ENCODE measurements around the gene TMEM150C.
"Not testable (repeated sequence)": the region's sequence is repeated elsewhere in the genome, so short reads cannot be mapped to it uniquely, and the experiment has no call there.

The TMEM150C gene

DNA sequence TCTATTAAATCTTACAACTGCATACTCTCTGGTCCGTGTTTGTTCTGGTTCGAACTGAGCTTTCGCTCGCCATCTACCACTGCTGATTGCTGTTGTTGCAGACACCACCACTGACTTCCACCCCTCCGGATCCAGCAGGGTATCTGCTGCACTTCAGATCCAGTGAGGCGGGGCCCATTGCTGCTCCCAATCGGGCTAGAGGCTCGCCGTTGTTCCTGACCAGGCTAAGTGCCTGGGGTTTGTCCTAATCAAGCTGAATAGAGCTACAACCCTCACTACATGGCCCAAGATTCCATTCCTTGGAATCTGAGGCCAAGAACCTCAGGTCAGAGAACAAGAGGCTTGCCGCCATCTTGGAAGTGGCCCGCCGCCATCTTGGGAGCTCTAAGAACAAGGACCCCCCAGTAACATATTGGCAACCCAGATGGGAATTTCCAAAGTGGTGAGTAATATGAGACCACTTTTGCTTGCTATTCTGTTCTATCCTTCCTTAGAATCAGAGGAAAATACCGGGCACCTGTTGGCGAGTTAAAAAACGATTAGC is 88.1 kb downstream of the TMEM150C start:
- DNase-seq (ENCODE audit: low read depth in 2 of 2) = no peak

DNA sequence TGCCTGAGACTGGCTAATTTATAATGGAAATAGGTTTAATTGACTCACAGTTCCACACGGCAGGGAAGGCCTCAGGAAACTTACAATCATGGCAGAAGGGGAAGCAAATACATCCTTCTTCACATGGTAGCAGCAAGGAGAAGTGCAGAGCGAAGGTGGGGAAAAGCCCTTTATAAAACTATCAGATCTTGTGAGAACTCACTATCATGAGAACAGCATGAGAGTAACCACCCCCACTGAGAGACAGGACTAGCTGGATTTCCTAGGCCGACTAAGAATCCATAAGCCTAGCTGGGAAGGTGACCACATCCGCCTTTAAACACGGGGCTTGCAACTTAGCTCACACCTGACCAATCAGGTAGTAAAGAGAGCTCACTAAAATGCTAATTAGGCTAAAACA is 88.7 kb downstream of the TMEM150C start:
- not testable (repeated sequence) for DNase-seq (ENCODE audit: low read depth in 2 of 2)

- DNase-seq (ENCODE audit: low read depth in 2 of 2) = no peak
Observed at GRCh38 chr4:82469791-82470345, 91.9 kb downstream of the TMEM150C start.

- no peak for DNase-seq (ENCODE audit: low read depth in 2 of 2)
Observed at GRCh38 chr4:82467471-82467870, 94.3 kb downstream of the TMEM150C start.

DNA sequence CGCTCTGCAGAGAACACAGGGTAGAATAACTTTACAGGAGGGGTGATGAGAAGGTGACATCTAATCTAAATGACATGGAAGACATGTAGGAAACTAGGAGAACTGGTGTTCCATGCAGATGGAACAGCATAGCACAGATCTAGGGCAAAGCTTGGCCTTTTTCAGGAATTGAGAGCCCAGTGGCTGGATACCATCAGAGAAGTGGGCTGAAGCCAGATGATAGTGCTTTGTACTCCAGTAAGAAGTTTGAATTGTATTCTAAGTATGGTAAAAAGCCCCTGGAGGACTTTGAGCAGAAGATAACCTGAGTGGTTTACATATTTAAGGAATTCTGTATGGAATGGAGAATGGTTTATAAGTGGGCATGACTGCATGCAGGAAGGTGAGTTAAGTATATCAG is 98.6 kb downstream of the TMEM150C start:
- DNase-seq (ENCODE audit: low read depth in 2 of 2) = no peak

GRCh38 chr4:82462415-82462831 is 99.4 kb downstream of the TMEM150C start:
- DNase-seq (ENCODE audit: low read depth in 2 of 2) = peak; percentile 78 to 80

GRCh38 chr4:82461710-82462109 is 100.1 kb downstream of the TMEM150C start:
- no peak for DNase-seq (ENCODE audit: low read depth in 2 of 2)

DNA sequence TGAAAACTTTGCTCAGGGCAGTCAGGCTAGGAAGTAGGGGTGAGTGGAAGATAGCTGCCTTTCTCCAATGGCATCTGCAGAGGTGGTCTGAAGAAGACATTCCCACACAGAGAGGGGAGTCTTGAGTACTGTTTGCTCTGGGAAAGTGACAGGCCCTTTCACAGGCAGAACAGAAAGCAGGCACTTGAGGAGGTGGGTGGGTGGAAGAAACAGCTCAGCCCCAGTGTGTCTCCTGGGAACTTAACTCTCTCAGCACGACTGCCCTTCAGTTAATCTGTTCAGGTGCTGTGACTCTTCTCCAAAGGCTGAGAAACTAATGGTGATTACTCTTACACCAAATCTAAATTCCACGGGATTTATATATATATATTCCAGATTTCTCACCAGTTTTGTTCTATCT is 103.1 kb downstream of the TMEM150C start:
- no peak for DNase-seq (ENCODE audit: low read depth in 2 of 2)

DNA sequence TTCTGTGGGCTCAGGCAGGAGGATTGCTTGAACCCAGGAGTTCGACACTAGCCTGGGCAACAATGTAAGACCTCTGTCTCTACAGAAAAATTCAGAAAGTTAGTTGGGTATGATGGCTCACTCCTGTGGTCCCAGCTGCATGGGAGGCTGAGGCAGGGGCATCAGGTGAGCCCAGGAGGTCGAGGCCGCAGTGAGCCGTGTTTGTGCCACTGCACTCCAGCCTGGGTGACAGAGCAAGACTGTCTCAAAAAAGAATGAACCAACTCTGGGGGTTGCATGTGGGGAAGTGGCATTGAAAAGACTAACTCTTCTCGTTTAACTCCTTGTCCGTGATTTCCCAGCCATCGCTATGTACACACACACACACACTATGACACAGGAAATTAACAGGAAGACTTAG is 104.5 kb downstream of the TMEM150C start:
- no peak for DNase-seq (ENCODE audit: low read depth in 2 of 2)

GRCh38 chr4:82452026-82452425 is 109.8 kb downstream of the TMEM150C start:
- DNase-seq (ENCODE audit: low read depth in 2 of 2) = no peak

DNA sequence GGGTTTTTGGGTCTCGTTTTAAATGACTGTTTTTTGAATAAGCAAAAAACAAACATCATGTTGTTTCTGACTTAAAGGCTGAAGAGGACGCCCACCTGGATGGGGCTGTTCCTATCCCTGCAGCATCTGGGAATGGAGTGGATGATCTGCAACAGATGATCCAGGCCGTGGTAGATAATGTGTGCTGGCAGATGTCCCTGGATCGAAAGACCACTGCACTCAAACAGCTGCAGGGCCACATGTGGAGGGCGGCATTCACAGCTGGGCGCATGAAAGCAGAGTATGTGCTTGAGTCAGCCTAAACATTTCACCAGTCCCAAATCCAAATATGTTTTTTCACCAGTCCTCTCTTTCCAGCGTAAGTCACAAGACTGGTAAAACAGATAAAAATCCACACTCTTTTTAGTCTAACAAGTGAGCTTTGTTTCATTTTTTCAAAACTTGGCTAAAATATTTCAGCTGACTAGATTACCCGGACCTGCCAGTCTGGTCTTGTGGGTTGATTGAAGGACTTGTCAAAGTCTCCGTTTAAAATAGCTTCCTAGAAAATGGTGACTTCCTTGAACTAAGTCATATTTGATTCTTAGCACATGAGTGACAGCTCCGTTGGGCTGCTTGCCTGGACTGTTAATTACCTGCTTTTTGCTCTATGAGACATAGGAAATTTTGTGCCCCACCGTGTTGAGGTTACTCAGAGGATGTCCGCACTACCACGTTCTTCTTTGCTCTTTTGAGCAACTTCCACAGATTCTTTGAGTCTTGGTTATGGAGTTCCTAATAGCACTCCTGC is 110.6 kb downstream of the TMEM150C start:
- no peak for DNase-seq (ENCODE audit: low read depth in 2 of 2)

DNA sequence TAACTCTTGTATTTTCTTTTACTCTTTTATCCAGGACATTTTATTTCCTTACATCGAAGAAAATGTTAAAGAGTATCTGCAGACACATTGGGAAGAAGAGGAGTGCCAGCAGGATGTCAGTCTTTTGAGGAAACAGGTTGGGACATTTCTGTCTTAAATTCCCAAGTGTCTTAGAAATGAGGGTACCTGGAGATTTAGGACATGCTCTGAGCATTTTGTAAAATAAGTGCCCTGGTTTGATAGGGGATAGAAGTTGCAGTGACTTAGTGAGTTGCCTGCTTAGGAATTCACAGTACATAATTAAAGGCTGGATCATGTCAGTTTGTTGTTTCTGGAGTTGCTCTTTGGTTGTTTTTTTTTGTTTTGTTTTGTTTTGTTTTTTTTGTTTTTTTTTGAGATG is 113.9 kb downstream of the TMEM150C start:
- DNase-seq (ENCODE audit: low read depth in 2 of 2) = no peak

DNA sequence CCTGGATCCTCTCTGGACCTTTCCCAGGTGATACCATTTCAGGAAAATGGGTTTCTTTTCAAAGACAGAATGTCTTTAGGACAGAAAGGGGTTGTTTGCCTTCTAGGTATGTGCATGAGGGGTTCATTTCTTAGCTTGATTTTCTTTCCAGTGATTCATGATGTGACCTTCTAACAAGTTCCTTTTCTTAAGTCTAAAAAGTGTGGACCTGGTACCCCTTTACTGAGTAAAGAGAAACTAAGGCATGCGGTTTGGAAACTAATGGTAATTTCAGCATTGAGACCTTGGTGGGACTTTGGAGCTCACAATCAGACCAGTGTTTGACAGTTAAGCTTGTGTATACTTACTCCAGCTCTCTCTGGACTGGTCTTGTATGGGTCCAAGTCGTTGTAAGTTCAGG is 122.7 kb downstream of the TMEM150C start:
- no peak for DNase-seq (ENCODE audit: low read depth in 2 of 2)

DNA sequence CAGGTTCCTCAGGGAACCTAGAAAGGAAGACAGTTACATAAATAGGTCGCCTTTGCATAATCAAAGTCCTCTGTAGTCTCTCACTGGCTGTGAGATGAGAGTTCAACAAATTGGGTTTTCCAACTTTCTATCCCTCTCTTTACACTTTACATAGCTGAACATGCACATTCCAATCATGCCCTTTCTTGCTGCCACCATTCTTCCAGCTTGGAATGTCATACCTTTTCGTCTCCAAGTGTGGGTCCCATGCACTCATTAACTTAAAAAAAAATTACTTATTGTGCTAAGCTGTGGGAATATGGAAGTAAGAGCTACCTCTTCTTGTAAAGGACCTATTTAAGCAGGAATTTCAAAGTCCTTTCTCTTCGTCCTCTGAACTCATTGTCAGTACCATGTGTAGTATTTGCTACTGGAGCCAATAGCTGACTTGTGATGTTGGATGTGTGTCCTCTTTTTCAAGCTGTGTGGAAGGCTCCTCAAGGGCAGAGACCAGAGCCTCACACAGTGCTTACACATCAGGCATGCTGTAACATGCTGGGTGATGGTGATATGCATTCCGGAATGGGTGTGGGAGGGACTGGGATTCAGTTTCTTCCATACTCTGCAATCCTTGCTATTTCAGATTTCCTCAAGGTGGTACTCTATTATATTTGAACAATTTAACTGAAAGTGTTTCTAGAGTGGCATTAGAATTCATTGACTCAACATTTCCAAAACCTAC is 124.3 kb downstream of the TMEM150C start:
- no peak for DNase-seq (ENCODE audit: low read depth in 2 of 2)

DNA sequence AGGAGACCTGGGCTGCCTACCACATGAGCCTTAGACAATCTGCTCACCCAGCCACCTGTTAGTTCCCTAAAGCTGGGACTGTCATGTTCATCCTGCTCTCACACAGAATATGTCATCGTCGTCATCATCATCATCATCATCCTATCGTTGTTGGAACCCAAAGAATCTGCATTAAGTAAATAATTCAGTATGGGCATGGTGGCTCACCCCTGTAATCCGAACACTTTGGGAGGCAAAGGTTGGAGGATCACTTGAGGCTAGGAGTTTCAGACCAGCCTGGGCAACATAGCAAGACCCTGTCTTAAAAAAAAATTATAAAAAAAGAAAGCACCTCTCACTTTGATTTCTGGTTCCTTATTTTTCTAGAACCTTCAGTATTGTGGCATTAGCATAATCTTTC is 125.0 kb downstream of the TMEM150C start:
- no peak for DNase-seq (ENCODE audit: low read depth in 2 of 2)

- no peak for DNase-seq (ENCODE audit: low read depth in 2 of 2)
Observed at GRCh38 chr4:82436130-82436529, 125.7 kb downstream of the TMEM150C start.

GRCh38 chr4:82434949-82435348 is 126.8 kb downstream of the TMEM150C start:
- DNase-seq (ENCODE audit: low read depth in 2 of 2) = no peak

DNA sequence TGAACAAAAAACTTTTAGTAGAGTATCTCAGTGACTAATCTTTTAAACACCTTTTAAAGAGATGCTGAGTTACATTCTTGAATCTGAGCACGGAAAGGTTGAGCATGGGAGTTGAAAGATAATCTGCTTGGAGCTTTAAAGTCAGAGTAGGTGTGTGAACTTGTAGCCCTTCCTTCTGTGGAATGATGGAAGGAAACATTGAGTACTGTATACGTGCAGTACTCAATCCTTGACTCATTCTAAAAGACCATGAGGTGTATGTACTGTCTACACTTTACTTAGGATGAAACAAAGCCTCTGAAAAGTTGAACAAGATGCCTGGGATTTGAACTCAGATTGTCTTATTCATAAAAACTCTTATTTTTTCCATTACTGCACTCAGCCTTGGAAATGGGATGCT is 128.0 kb downstream of the TMEM150C start:
- no peak for DNase-seq (ENCODE audit: low read depth in 2 of 2)

Data from activated CD4-positive, alpha-beta T cell treated with anti-CD3 and anti-CD28 coated beads for 24 hours (primary cell).